CD14-positive monocyte (primary cell): ENCODE results near the gene EEIG1. TPM values are rescaled to one million over a fixed set of nuclear protein-coding genes. Genes with fewer than 3 reads are reported as not detected.

Experiments
- DNase-seq, 3 donors: peaks; one replicate each; pipeline ENCODE4 v3.0.0-alpha.2; 2011 to 2022
- H2AFZ ChIP-seq: 2 replicates; pipeline ENCODE4 v1.6.0; 2012; ENCODE audit warnings: mild to moderate bottlenecking, low read depth, low read length, inconsistent platforms; ENCODE audit not compliant: insufficient read depth, poor library complexity, severe bottlenecking
- H3K27ac ChIP-seq, 2 donors: 1 replicate in 1 of 2; 2 replicates in 1 of 2; pipeline ENCODE4 v1.5.1; 2012 to 2013; ENCODE audit warnings: low read length in 2 of 2, control low read depth in 1 of 2, inconsistent platforms in 1 of 2, low read depth in 1 of 2, mild to moderate bottlenecking in 1 of 2
- H3K27me3 ChIP-seq, 2 donors: one replicate each; pipeline versions ENCODE4 v1.6.0 to v1.6.1; 2011 to 2013; ENCODE audit warnings: low read length in 2 of 2; ENCODE audit not compliant: control insufficient read depth in 2 of 2, insufficient read depth in 2 of 2
- H3K36me3 ChIP-seq, 2 donors: replicated peaks in 1 of 2; 1 replicate in 1 of 2; 2 replicates in 1 of 2; pipeline versions ENCODE4 v1.5.1 to v1.6.1; 2012 to 2013; ENCODE audit warnings: low read length in 2 of 2, control low read depth in 1 of 2, inconsistent platforms in 1 of 2, mild to moderate bottlenecking in 1 of 2; ENCODE audit not compliant: insufficient read depth in 2 of 2, control insufficient read depth in 1 of 2
- H3K4me1 ChIP-seq, 2 donors: 1 replicate in 1 of 2; 2 replicates in 1 of 2; pipeline versions ENCODE4 v1.5.1 to v1.6.1; 2012 to 2013; ENCODE audit warnings: low read length in 2 of 2, control low read depth in 1 of 2, inconsistent platforms in 1 of 2, mild to moderate bottlenecking in 1 of 2, moderate library complexity in 1 of 2; ENCODE audit not compliant: insufficient read depth in 2 of 2, control insufficient read depth in 1 of 2
- H3K4me2 ChIP-seq: replicated peaks from 2 replicates; pipeline ENCODE3; 2012; ENCODE audit warnings: low read length, moderate library complexity, mild to moderate bottlenecking; ENCODE audit not compliant: poor library complexity, severe bottlenecking; ENCODE audit errors: extremely low read depth
- H3K4me3 ChIP-seq, 3 experiments: fragments of 200-600 bp in 1 of 3; sonication (generic) in 1 of 3; replicated peaks in 1 of 3; 1 replicate in 2 of 3; 2 replicates in 1 of 3; pipeline ENCODE4 v1.5.1; 2011 to 2013; ENCODE audit warnings: low read length in 3 of 3, mild to moderate bottlenecking in 3 of 3, control low read depth in 2 of 3, low read depth in 2 of 3, inconsistent platforms in 1 of 3, moderate library complexity in 1 of 3
- H3K79me2 ChIP-seq: 2 replicates; pipeline ENCODE4 v1.6.0; 2012; ENCODE audit warnings: mild to moderate bottlenecking, control low read depth, inconsistent platforms, low read length, moderate library complexity; ENCODE audit not compliant: insufficient read depth
- H3K9ac ChIP-seq: 2 replicates; pipeline ENCODE4 v1.6.0; 2017; ENCODE audit warnings: low read length, mild to moderate bottlenecking; ENCODE audit not compliant: insufficient read depth, poor library complexity, severe bottlenecking
- H3K9me3 ChIP-seq, 2 donors: replicated peaks in 1 of 2; 1 replicate in 1 of 2; 2 replicates in 1 of 2; pipeline versions ENCODE4 v1.5.1 to v1.6.1; 2012 to 2013; ENCODE audit warnings: low read length in 2 of 2, control low read depth in 1 of 2; ENCODE audit not compliant: control insufficient read depth in 1 of 2, insufficient read depth in 1 of 2
- H4K20me1 ChIP-seq: 2 replicates; pipeline ENCODE4 v1.6.0; 2012; ENCODE audit warnings: mild to moderate bottlenecking, low read length, control low read depth, moderate library complexity; ENCODE audit not compliant: insufficient read depth
- H3K27ac Mint-ChIP-seq, 7 donors: one replicate each; pipeline ENCODE4 v1.8.0; 2020; ENCODE audit warnings: mild to moderate bottlenecking in 7 of 7, mixed read lengths in 7 of 7, moderate library complexity in 6 of 7, inconsistent platforms in 2 of 7
- H3K27me3 Mint-ChIP-seq, 3 donors: one replicate each; pipeline ENCODE4 v1.8.0; 2021 to 2022; ENCODE audit warnings: low read depth in 3 of 3, mild to moderate bottlenecking in 3 of 3, mixed read lengths in 3 of 3, moderate library complexity in 3 of 3, inconsistent platforms in 1 of 3
- H3K36me3 Mint-ChIP-seq, 2 donors: one replicate each; pipeline ENCODE4 v1.8.0; 2020; ENCODE audit warnings: mixed read lengths in 2 of 2, inconsistent platforms in 1 of 2, mild to moderate bottlenecking in 1 of 2
- H3K4me1 Mint-ChIP-seq: one replicate; pipeline ENCODE4 v1.8.0; 2020; ENCODE audit warnings: mild to moderate bottlenecking, mixed read lengths
- H3K4me3 Mint-ChIP-seq, 2 donors: one replicate each; pipeline ENCODE4 v1.8.0; 2020; ENCODE audit warnings: mild to moderate bottlenecking in 2 of 2, mixed read lengths in 2 of 2, moderate library complexity in 1 of 2
- H3K9me3 Mint-ChIP-seq, 7 donors: one replicate each; pipeline ENCODE4 v1.8.0; 2020 to 2022; ENCODE audit warnings: mixed read lengths in 7 of 7, mild to moderate bottlenecking in 6 of 7, moderate library complexity in 6 of 7, inconsistent platforms in 2 of 7
- CTCF ChIP-seq: fragments of 200-600 bp; IDR thresholded peaks from one replicate; pipeline ENCODE4 v1.8.0; 2022; ENCODE audit warnings: antibody characterized with exemption, mild to moderate bottlenecking
- WGBS: methylation state at CpG from one replicate; pipeline ENCODE4 v1.1.5; 2013; ENCODE audit warnings: missing lambda C conversion rate; ENCODE audit not compliant: insufficient coverage; 5-methylcytosine and 5-hydroxymethylcytosine counted together
- intact Hi-C, 2 donors: fragments of 100-400 bp; cut with micrococcal nuclease; formaldehyde crosslinking; loops; one replicate each; pipeline versions ENCODE4 v1.15.0 to v1.15.1; 2023
- polyA plus RNA-seq, 3 donors: library from polyadenylated mRNA; depleted of rRNA in 1 of 3; unstranded in 2 of 3; stranded (reverse) in 1 of 3; fragments of 300-500 nt in 2 of 3; fragments of >200 nt in 1 of 3; fragmentation: Illumina TruSeq in 2 of 3; gene quantifications; 1 replicate in 2 of 3; 2 replicates in 1 of 3; pipeline ENCODE4 v1.2.3, GENCODE V29; 2012 to 2021

The EEIG1 gene
- polyA plus RNA-seq, 3 donors = 0.86 to 2.3 (median 2.1) TPM

GRCh38 chr9:127971357-127972235 lies 9.2 kb downstream of the EEIG1 start:
- no peak overlapping the region for H3K4me2 ChIP-seq
- no peaks in the 10 kb centered on the region for H3K36me3 ChIP-seq
- DNase-seq = no peak
- H3K9me3 Mint-ChIP-seq = peaks cover 0 to 2% (median 0%) of the 10 kb centered on the region in 7 donors
- H3K4me1 Mint-ChIP-seq = peaks cover 32% of the 10 kb centered on the region
- intact Hi-C loops = no loop called here
- no peak overlapping the region for H3K27ac ChIP-seq
- peak overlapping the region in 3 of 7 donors; percentile 53 to 72 (median 63) for H3K27ac Mint-ChIP-seq
- peaks cover 0 to 2% of the 10 kb centered on the region in 2 donors for H3K36me3 Mint-ChIP-seq
- no peak overlapping the region for H3K4me3 ChIP-seq
- peaks cover 8 to 25% of the 10 kb centered on the region in 2 donors for H3K4me1 ChIP-seq
- no peak for TF ChIP-seq CTCF
- H3K27me3 Mint-ChIP-seq = peaks cover 2 to 8% (median 8%) of the 10 kb centered on the region in 3 donors
- no peak overlapping the region for H2AFZ ChIP-seq
- no peaks in the 10 kb centered on the region for H4K20me1 ChIP-seq
- WGBS = 48% methylated on average over 16 of the region's 20 CpGs
- no peaks in the 10 kb centered on the region for H3K79me2 ChIP-seq
- H3K9me3 ChIP-seq = no peaks in the 10 kb centered on the region
- no peaks in the 10 kb centered on the region for H3K27me3 ChIP-seq
- H3K9ac ChIP-seq = no peak overlapping the region
- H3K4me3 Mint-ChIP-seq = peak overlapping the region in 1 of 2 donors; percentile 64

GRCh38 chr9:127970401-127971313 lies 10.1 kb downstream of the EEIG1 start:
- Histone ChIP-seq H3K27ac (no peak overlapping the region), H3K9ac (no peak overlapping the region), H3K79me2 (no peaks in the 10 kb centered on the region), H3K4me3 (no peak overlapping the region), H3K36me3 (no peaks in the 10 kb centered on the region), H3K27me3 (no peaks in the 10 kb centered on the region), H3K9me3 (no peaks in the 10 kb centered on the region), H3K4me1 (peaks cover 14 to 34% of the 10 kb centered on the region in 2 donors), H4K20me1 (no peaks in the 10 kb centered on the region), H3K4me2 (no peak overlapping the region), H2AFZ (no peak overlapping the region)
- H3K9me3 Mint-ChIP-seq = peaks cover 0 to 2% (median 0%) of the 10 kb centered on the region in 7 donors
- H3K4me1 Mint-ChIP-seq = peaks cover 42% of the 10 kb centered on the region
- H3K27me3 Mint-ChIP-seq = peaks cover 2 to 8% (median 7%) of the 10 kb centered on the region in 3 donors
- intact Hi-C loops = no loop called here
- peak overlapping the region in 1 of 2 donors; percentile 20 for H3K4me3 Mint-ChIP-seq
- 73% methylated on average over 14 of the region's 16 CpGs for WGBS
- DNase-seq = no peak
- peaks cover 0 to 2% of the 10 kb centered on the region in 2 donors for H3K36me3 Mint-ChIP-seq
- TF ChIP-seq CTCF = no peak
- H3K27ac Mint-ChIP-seq = peak overlapping the region in 1 of 7 donors; percentile 75
